SIG-M5 treated with dmso at 0.1 percent for 504 hours (cell line): ENCODE measurements around the gene ZBTB21.
A peak's percentile ranks its signal among the peaks of the same experiment; 100 is the strongest.
"Not testable (repeated sequence)": the region's sequence is repeated elsewhere in the genome, so short reads cannot be mapped to it uniquely, and the experiment has no call there.

Source experiments
- DNase-seq: peaks from one replicate; lab custom pipeline; 2025; ENCODE audit not compliant: unreplicated experiment; lab: John Stamatoyannopoulos, UW

Gene ZBTB21

DNA sequence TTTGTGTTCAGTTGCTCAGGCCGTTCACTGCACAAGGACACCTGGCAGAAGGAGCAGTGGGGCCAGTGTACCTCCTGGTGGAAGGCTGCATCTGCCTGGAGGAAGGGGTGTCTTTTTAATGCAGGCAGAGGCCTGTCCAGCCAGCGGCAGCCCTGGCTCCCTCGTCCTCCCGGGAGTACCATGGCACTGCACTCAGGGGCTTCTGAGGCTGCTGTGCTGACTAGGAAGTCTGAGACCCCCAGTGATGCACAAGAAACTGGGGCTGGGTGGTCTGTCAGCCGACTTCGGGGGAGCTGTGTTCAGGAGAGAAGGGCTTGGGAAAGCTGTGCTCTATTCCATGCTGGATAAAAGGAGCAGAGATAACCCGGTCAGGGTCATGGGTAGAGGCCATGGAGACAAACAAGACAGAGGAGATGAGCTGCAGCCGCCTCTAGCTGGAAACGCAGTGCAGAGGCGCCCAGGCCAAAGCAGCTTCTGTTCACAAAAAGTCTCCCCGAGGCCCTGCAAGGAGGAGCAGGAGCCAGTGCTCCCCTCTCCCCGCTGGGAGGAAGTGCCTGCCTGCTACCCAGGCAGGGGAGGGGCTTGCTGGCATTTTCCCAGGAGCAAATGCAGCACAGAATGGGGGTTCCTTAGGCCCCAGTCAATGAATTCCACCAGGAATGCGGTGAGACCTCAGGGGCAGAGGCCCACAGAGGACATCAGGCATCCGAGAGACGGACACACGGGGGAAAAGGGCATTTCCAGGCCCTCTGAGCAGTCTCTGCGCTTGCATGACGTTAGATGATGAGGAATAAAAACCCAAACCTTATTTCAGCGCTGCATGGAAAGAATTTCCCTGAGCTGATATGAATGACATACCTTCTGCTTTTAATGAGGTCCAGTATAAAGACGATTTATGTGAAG lies 39.2 kb downstream of the ZBTB21 start:
- DNase-seq, result no peak

DNA sequence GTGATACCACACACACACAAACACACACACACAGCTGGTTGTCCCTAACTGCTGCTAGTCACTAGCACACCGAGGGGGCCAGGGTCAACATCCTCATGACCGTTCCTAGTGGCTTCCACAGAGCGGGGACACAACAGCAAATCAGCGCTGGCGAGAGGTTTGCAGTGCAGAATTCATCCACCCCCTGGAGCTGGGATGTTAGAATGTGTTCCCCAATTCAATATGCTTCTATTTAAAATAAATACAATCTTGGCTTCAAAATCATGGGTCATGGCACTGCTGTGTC lies 40.1 kb downstream of the ZBTB21 start:
- no peak for DNase-seq

DNA sequence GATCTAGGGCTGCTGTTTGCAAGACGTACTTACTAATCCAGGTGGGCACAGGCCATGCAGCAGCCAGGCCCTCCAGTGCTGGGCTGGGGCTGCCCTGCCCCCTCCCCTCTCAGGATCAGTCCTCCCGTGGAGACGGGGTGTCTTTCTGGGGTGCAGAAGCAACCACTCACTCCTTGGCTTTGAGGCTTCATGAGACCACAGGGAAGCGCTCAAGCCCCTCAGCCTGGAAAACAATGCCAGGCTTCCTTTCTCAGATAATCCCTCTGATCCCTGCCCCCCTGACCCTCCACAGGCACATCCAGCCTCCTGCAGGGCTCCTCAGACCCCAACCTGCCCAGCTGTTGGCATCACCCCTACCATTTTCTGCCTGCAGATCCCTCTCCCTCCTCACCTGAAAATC lies 42.5 kb downstream of the ZBTB21 start:
- DNase-seq, result no peak

DNA sequence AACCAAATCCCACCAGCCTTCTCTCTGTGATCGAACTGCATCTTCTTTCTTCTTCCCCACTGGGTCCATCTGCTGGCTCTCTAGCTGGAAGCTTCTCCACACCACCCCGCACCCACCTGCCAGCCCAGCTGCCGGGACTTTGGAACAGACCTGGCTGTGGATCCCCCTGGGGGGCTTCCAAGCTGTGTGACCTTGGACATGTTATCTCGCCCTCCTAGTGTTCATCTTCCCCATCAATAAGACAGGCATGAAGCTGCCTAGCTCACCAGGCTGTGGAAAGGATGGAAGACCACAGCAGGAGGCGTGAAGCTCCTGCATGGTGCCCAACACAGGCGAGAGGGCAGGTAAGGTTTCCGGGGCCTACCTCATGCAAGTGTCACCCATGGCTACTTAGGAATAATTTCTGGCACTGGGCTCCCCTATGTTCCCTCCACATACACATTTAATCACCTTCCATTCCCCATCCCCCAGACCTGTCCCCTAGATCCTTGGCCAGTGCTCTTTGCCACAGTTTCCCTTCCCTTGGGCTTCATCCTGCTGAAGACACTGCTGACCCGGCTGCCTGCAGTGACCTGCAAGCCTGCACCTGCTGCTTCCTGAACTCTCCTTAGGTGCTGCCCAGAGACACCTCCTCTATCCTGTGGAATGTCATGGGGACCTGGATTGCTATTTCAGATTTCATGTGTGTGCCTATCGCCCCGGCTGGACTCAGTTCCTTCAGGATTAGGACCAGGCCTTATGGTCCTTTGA lies 43.1 kb downstream of the ZBTB21 start:
- no peak for DNase-seq

DNA sequence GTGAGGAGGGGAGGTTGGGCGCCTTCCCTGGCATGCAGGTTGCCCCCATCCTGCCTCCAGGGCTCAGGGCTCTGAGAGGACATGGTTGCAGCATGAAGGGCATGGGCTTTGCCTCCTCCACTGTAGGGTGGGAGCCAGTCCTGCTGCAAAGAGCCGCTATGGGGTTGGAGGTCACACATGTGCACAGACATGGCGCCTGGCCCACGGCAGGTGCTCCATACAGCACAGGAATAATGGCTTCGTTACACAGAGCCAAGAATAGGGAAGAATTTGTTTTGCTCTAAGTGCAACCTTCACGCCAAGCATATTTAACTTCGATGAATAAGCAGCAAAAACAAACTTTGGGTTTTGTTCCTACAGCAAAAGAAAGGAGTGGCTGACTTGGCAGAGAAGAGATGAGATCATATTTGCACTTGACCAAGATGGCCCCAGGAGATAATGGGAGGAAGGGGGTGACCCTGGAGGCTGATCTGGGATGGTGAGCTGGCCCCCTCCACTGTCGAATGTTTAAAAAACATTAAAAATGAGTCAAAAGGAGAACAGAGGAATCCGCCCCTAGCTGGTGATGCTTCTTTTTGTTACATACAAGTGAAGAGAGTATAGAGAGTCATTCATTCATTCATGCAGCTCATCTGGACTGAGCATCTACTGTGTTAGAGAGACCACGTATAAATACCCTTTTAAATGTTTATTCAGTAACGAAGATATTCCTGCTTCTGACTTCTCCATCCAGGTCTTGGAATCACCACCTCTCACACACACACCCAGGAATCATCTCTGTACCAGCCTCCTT lies 43.9 kb downstream of the ZBTB21 start:
- DNase-seq, result no peak

DNA sequence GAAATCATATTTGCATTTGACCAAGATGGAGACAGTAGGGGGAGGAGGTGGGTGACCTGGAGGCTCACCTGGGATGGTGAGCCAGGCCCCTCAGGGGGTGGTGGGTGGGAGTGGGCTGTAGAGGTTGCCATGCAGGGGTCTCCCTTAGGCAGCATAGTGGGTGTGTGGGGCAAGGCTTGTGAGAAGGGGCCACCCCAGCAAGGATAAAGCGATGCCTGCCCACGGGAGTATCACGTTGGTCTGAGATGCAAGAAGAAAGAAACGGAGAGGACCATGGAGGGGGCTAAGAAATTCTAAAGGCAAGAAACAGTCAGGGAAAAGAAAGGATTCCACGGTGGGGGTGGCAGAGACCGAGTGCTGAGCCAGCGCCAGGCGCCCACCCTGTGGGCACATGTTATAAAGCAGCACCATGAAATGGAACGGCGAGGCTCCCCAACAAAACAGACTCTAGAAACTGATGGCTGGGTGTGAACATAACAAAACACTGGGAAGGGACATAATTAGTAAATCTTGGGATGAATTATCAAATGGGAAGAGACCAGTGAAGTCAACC lies 44.6 kb downstream of the ZBTB21 start:
- DNase-seq, result no peak

DNA sequence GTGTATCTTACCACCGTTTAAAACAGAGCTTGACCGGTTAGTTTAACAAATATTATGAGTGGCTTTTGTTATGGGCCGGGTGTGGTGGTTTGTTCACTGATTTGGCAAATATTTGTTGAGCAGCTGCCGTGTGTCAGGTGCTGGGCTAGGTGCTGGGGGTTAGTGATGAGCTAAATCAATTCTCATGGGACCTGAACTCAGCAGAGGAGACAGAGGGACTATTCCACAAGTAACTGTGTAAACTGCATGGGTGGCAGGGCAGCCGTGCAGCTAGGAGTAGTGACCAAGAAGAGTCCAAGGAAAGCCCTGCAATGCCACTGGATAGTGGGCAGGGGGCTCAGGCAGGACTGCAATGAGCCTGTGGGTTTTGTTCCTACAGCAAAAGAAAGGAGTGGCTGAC lies 45.1 kb downstream of the ZBTB21 start:
- DNase-seq, result no peak

DNA sequence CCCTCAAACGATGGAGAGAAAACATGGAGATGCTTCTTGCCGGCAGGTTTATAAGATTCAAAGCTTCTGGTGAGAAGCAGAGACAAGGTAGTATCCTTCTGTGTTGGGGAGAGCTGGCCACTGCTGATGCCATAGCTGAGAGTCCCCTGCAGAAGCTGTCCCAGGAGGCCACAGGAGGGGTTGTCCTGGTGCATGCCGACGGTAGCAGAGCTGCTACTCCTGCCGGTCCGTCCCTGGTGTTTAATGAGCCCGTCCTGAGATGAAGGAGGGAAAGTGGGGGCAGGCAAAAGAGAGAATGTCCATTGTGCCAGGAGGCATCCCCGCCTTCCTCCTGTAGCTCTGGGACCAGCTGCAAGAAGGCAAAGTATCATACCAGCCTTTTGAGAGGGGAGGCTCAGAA lies 46.0 kb downstream of the ZBTB21 start:
- DNase-seq, result no peak

DNA sequence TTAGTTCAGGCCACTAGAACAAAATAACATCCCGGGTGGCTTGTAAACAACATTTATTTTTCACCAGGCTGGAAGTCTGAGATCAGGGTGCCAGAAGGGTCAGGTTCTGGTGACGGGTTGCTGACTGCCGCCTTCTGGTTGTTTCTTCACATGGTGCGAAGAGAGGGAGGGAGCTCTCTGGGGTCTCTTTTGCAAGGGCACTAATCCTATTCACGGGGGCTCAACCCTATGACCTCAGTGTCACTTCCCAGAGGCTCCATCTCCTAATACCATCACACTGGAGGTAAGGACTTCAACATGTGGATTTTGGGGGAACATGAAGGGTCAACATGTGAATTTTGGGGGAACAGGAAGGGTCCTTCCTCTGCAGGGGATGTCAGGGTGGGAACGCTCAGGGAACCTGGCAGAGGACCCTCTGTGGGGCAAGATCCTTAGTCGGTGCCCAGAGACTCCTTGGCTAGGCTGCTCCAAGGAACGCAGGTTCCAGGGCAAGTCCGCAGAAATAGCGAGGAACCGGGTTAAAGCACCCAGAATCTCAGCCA lies 47.7 kb downstream of the ZBTB21 start:
- no peak for DNase-seq

DNA sequence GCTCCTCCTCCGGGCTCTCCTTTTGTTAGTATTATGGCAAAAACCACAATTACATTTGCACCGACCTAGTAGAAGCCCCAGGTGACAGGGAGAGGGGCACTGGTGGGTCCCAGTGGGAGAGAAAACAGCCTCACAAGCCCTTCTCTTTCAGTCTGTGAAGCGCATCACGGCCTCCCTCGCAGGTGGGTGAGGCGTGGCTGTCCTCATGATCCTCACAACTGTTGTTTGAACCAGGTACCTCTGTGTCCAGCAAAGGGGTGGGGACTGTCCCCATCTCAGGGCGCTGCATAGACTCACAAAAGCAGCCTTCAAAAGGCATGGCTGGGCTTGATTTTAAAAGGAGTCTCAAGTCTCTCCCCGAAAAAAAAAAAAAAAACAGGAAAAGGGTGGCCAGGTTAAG lies 48.4 kb downstream of the ZBTB21 start:
- no peak for DNase-seq

DNA sequence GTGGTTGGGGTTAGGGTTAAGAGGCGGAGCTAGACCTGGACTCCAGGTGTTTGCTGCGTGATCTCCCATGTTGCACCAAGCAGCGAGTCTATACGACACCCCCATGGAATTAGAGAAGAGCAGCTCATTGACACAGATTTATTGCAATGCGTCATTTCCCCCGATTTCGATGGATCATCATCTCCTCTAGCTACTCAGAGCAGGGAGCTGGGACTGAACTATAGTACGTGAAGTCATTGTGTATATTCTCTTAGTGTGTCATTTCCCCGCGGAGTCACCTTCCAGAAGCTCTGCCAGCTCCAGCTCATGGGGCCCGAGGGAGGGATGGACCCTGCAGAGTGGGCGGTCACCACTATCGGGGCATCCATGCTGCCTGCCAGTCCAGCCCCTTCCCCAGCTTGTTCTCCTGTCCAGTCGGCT lies 48.9 kb downstream of the ZBTB21 start:
- DNase-seq, result no peak

DNA sequence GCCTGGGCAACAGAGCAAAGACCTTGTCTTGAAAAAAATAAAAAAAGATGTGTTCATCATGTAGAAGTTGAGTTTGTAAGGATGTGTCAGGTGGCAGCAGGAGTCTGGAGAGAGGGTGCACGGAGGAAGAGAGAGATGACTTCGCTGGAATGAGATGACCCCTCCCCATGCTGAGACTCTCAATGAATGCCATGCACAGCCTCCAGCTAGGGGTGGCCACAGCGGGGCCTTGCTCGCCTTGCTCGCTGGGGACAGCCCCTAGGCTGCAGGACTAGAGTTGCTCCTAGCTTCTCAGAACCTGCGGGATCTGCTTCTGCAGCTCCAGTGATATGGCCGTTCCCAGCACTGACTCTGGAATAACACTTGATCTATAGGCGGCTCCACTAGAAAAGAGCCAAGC lies 49.8 kb downstream of the ZBTB21 start:
- no peak for DNase-seq

DNA sequence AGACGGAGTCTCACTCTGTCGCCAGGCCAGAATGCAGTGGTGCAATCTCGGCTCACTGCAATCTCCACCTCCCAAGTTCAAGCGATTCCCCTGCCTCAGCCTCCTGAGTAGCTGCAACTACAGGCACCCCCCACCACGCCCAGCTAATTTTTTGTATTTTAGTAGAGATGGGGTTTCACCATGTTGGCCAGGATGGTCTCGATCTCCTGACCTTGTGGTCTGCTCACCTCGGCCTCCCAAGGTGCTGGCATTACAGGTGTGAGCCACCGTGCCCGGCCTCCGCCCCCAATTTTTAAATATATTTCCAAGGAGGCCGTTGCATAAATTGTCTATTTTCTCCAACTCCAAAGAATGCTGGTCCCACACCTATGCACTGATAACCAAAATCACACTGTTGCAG lies 50.5 kb downstream of the ZBTB21 start:
- not testable (repeated sequence) for DNase-seq

DNA sequence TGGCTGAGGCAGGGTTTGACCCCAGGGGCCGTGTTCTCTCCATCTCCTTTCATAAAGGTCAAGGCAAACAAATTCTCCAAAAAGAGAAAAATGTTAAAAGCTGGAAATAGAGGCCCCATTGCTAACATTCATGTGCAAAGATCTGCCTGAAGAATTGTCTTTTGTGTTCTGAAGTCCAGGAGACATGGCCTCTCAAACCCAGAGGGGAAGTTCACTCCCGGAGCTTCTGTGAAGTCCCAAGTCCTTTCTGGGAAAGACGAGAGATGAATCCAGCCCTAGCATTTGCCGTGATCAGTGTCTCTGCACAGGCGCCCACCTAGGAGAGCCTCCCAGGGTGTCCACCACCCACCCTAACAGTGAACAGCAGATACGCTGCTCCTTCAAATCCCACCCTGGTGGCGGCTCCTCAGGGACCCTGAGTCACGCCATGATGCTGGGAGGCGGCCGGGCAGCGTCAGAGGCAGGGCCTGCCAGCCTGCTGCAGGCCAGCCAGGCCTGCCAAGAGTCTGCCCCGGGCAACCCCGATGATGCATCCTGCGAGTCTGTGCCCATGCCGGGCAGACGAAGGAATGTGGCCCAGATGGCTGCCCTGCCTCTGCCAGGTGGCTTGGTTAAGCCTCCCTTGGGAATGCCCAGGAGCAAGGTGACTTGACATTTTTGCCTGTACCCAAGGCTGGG lies 51.1 kb downstream of the ZBTB21 start:
- no peak for DNase-seq

DNA sequence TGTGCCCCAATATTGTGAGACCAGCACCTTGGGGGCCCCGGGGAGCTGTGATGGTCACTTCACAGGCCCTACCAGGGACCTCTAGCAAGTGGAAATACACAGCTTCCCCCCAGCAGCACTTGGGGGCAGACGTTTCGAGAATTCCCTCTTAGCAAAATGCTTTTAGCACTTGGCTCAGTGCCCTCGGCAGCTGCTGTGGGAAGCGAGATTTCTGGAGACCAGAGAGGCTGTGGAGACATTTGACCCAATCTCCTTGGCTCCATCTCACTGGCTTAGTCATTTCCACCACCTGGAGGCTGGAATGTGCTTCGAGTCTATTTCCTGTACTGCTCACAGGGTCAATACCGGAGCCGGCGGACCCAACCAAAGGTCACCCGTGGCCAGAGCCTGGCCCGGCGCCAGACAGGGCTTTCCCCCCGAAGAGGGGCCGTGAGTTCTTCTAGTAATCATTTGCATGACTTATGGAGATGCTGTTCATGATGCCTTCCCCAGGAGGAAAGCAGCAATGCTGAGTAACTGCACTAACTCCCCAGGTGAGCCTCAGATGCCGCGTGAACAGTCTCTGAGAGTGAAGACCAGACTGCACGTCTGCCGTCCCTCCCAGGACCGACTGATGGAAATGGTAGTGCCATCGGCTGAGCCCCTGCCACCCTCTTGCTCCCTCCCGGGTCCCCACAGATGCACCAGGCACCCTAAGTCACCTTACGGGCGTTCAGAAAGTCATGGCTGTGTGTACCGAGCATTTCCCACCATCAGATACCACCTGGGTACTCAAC lies 52.0 kb downstream of the ZBTB21 start:
- no peak for DNase-seq

DNA sequence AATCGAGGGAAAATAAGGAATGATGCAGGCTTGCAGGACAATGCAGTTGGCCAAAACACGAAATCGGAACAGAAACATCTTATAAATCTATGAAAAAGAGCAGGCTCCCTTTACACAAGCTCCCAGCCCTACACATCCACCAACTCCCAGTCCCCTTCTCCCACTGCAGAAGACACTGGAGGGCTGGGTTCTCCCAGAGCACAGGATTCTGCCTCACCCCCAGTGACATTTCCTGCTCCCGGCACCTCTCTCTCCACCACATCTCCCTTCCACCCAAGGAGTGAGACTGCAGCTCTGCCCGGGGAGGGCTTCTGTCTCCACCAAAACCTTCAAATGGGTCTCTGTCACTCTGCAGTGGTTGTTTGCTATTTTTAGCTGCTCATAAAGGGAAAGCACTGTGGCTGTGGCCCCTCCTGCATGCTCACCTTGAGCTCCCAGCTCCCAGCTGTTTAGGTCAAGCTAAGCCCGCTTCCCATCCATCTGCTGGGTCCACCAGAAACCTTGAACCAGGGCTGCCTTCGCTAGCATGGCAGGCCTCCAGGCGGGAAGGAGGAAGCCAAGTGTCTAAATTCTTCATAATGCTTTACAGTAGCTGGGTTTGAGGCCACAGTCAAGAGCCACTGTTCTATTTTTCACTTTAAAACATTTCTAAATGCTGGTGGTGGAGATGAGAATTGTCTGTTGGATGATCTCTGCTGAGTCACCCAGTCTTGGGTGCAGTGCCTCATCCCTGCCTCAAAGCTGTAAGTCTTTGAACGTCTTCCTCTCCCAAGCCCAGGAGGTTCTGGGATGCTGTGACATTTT lies 53.0 kb downstream of the ZBTB21 start:
- peak; percentile 39 for DNase-seq

DNA sequence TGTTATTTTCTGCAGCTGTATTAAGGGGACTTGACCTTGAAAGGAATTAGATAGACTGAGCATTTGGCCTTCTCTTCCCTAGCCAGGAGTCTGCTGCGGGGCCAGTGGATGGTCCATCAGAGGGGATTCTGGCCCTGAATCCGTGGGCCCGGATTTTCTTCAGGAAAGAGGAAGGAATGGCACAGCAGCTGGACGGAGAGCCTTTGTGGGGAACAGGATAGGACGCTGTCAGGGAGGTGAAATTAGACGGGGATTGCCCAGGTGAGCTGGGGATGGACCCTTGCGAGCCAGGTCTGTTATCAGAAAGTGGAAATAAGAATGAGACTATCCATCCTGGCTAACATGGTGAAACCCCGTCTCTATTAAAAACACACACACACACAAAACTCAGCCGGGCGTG lies 54.6 kb downstream of the ZBTB21 start:
- DNase-seq, result no peak

DNA sequence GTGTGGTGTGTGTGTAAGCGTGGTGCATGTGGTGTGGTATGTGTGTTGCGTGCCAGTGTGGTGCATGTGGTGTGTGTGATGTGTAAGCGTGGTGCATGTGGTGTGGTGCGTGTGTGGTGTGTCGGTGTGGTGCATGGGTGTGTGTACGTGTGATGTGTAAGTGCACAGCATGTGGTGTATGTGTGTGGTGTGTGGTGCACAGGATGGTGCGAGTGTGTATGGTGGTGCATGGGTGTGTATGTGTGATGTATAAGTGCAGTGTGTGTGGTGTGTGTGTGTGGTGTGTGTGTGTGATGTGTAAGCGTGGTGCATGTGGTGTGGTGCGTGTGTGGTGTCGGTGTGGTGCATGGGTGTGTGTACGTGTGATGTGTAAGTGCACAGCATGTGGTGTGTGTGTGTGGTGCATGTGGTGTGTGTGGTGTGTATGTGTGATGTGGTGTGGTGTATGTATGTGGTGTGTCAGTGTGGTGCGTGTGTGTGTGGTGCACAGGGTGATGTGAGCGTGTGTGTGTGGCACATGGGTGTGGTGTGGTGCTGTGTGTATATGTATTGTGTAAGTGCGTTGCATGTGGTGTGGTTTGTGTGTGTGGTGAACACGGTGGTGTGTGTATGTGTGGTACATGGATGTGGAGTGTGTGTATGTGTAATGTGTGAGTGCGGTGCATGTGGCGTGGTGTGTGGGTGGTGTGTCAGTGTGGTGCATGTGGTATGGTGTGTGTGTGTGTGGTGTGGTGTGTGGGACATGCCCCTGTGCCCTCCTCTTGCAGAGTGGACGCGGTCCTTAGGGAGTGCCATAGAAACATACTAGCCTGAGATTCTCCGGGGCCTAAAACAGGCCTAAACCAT lies 55.3 kb downstream of the ZBTB21 start:
- DNase-seq, result no peak
